GM21360 (cell line): ENCODE measurements around the gene NOP10.
"Not testable (repeated sequence)": the region's sequence is repeated elsewhere in the genome, so short reads cannot be mapped to it uniquely, and the experiment has no call there.

Experiments
- ATAC-seq: cut with Tn5 transposase; IDR thresholded peaks from one replicate; pipeline ENCODE4 v1.9.1; 2021; ENCODE audit warnings: mild to moderate bottlenecking, moderate library complexity; ENCODE audit not compliant: unreplicated experiment

NOP10 gene

GRCh38 chr15:34359416-34359815 lies 16.5 kb upstream of the NOP10 start:
- ATAC-seq = no peak

GRCh38 chr15:34358948-34359347 lies 16.0 kb upstream of the NOP10 start:
- no peak for ATAC-seq

GRCh38 chr15:34358367-34358766 lies 15.4 kb upstream of the NOP10 start:
- no peak for ATAC-seq

- ATAC-seq = no peak
These were observed 14.7 kb upstream of the NOP10 start for GRCh38 chr15:34357653-34358052.

- no peak for ATAC-seq
These were observed 12.3 kb upstream of the NOP10 start for GRCh38 chr15:34355241-34355640.

GRCh38 chr15:34354286-34354685 lies 11.3 kb upstream of the NOP10 start:
- no peak for ATAC-seq

- ATAC-seq = no peak
These were observed 10.7 kb upstream of the NOP10 start for GRCh38 chr15:34353627-34354026.

GRCh38 chr15:34352996-34353395 lies 10.1 kb upstream of the NOP10 start:
- not testable (repeated sequence) for ATAC-seq

GRCh38 chr15:34349769-34350168 lies 6.8 kb upstream of the NOP10 start:
- no peak for ATAC-seq

- ATAC-seq = no peak
These were observed 5.9 kb upstream of the NOP10 start for GRCh38 chr15:34348735-34349300.

GRCh38 chr15:34347951-34348638 lies 5.2 kb upstream of the NOP10 start:
- no peak for ATAC-seq

- ATAC-seq = not testable (repeated sequence)
These were observed 661 bp downstream of the NOP10 start for GRCh38 chr15:34342213-34342736.

- no peak for ATAC-seq
These were observed 1.3 kb downstream of the NOP10 start for GRCh38 chr15:34341381-34342212.

GRCh38 chr15:34339946-34340345 lies 3.0 kb downstream of the NOP10 start:
- no peak for ATAC-seq

- no peak for ATAC-seq
These were observed 4.6 kb downstream of the NOP10 start for GRCh38 chr15:34338347-34338746.

GRCh38 chr15:34337557-34338306 lies 5.2 kb downstream of the NOP10 start, which contains the start of gene SLC12A6:
Gene SLC12A6 (minus strand): TSS chr15:34337781. CDS start chr15:34336680, 1,101 bp downstream.
- peak; percentile 55 for ATAC-seq

- peak; percentile 2 for ATAC-seq
These were observed 5.9 kb downstream of the NOP10 start for GRCh38 chr15:34336991-34337556.

GRCh38 chr15:34336231-34336990 lies 6.5 kb downstream of the NOP10 start:
- no peak for ATAC-seq

GRCh38 chr15:34335176-34336032 lies 7.5 kb downstream of the NOP10 start:
- no peak for ATAC-seq
